ENCODE measurements around the gene DNASE1L2.
"Not testable (repeated sequence)": the region's sequence is repeated elsewhere in the genome, so short reads cannot be mapped to it uniquely, and the experiment has no call there.

The DNASE1L2 gene

DNA sequence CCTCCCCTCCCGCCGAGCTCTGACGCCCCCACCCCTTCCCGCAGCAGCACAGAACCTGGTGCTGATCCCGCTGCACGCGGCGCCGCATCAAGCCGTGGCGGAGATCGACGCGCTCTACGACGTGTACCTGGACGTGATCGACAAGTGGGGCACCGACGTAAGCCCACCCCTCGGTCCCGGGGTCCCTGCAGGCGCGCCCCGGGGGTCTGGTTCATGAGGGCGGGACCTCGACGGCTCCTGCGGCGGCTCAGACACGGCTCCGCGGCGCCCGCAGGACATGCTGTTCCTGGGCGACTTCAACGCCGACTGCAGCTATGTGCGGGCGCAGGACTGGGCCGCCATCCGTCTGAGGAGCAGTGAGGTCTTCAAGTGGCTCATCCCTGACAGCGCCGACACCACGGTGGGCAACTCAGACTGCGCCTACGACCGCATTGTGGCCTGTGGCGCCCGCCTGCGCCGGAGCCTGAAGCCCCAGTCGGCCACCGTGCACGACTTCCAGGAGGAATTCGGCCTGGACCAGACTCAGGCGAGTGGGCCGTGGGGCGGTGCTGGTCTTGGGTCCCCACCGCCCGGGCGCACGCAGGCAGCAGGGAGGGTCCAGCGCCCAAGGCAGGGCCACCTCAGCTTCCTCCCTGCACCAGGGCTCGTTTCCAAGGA is 1.4 kb downstream of the DNASE1L2 start:
- Histone ChIP-seq H4K20me1 (peaks cover 16 to 91% (median 75%) of the 10 kb centered on the region in 11 experiments; a peak in 21 of 22 replicates), H3K4me3 (no peak overlapping the region), H3K9me3 (replicated peaks in 1 of 11) (no peaks in the 10 kb centered on the region), H3K36me3 (peaks cover 42 to 88% (median 68%) of the 10 kb centered on the region in 11 experiments), H3K27me3 (peaks cover 19 to 37% (median 25%) of the 10 kb centered on the region in 11 experiments), H3K4me2 (no peak overlapping the region), H3K4me1 (peaks cover 3 to 16% (median 12%) of the 10 kb centered on the region in 10 experiments), H3K27ac (no peak overlapping the region), H3K9ac (no peak overlapping the region)
- TF ChIP-seq Cebpa-rat (IDR thresholded peaks at IDR 0.05), result no peak

GRCh38 chr16:2238150-2238837 is 2.0 kb downstream of the DNASE1L2 start:
- H3K4me1 ChIP-seq, result peaks cover 7 to 19% (median 13%) of the 10 kb centered on the region in 10 experiments
- H3K9ac ChIP-seq, result peak overlapping the region in 1 of 11 experiments; percentile 8; a peak in 1 of 22 replicates
- no peak overlapping the region for H3K4me3 ChIP-seq
- peaks cover 19 to 37% (median 25%) of the 10 kb centered on the region in 11 experiments for H3K27me3 ChIP-seq
- no peak overlapping the region for H3K4me2 ChIP-seq
- no peak overlapping the region for H3K27ac ChIP-seq
- TF ChIP-seq Cebpa-rat (IDR thresholded peaks at IDR 0.05), result no peak
- H4K20me1 ChIP-seq, result peaks cover 21 to 91% (median 77%) of the 10 kb centered on the region in 11 experiments; a peak in 21 of 22 replicates
- no peaks in the 10 kb centered on the region for H3K9me3 ChIP-seq (replicated peaks in 1 of 11)
- H3K36me3 ChIP-seq, result peaks cover 42 to 88% (median 68%) of the 10 kb centered on the region in 11 experiments

DNA sequence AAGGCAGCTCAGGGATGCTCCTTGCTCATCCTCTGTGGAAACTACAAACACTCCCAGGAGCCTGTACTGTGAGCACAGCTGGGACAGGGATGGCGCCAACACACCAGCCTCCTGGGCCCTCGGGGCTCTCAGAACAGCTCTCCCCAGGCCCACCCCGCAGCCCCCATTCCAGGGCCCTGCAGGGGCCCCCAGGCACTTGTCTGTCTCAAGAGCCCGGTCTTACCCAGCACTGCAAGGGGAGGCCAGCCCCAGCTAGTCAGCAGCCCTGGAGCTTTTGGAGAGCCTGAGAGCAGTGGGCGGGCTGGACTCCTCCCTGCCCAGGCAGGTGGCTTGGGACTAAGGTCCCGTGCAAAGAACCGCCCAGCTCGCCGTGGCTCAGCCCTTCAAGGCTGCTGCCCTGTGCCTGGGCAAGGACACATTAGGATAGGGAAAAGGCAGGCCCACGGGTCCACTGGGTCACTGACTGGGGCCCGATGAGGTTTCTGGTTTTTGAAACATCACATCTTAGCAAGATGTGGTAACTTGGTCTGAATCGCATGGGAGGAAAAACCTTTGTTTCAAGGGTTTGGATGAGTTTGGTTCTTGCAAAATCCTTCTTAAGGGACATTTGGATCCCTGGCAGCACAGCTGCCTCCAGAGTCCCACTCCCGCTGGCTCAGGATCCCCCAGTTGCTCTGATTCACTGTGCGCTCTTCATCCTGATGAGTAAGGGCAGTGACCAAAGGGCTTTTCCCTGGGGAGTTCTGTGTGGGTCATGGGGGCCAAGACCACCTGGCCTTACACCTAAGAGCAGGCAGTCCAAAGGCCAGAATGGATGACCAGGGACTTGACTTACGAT is 2.8 kb downstream of the DNASE1L2 start:
- Histone ChIP-seq H3K4me2 (no peak overlapping the region), H3K27ac (no peak overlapping the region), H3K4me3 (no peak overlapping the region), H3K27me3 (peaks cover 19 to 37% (median 25%) of the 10 kb centered on the region in 11 experiments), H3K9me3 (replicated peaks in 1 of 11) (no peaks in the 10 kb centered on the region), H3K9ac (peak overlapping the region in 1 of 11 experiments; percentile 8; a peak in 1 of 22 replicates), H3K36me3 (peaks cover 42 to 88% (median 68%) of the 10 kb centered on the region in 11 experiments), H4K20me1 (peaks cover 18 to 91% (median 77%) of the 10 kb centered on the region in 11 experiments; a peak in 21 of 22 replicates), H3K4me1 (peaks cover 3 to 18% (median 13%) of the 10 kb centered on the region in 10 experiments)
- no peak for TF ChIP-seq Cebpa-rat (IDR thresholded peaks at IDR 0.05)

- not testable (repeated sequence) for H3K27ac ChIP-seq; H3K4me2 ChIP-seq; H3K9ac ChIP-seq; H3K9me3 ChIP-seq (replicated peaks in 1 of 11); H3K4me3 ChIP-seq
- Histone ChIP-seq H3K4me1 (peaks cover 0 to 19% (median 11%) of the 10 kb centered on the region in 10 experiments; a peak in 15 of 20 replicates), H4K20me1 (peaks cover 14 to 93% (median 75%) of the 10 kb centered on the region in 11 experiments; a peak in 21 of 22 replicates), H3K36me3 (peaks cover 43 to 89% (median 70%) of the 10 kb centered on the region in 11 experiments), H3K27me3 (peaks cover 19 to 33% (median 25%) of the 10 kb centered on the region in 11 experiments)
Observed at GRCh38 chr16:2240331-2240730, 4.1 kb downstream of the DNASE1L2 start.

DNA sequence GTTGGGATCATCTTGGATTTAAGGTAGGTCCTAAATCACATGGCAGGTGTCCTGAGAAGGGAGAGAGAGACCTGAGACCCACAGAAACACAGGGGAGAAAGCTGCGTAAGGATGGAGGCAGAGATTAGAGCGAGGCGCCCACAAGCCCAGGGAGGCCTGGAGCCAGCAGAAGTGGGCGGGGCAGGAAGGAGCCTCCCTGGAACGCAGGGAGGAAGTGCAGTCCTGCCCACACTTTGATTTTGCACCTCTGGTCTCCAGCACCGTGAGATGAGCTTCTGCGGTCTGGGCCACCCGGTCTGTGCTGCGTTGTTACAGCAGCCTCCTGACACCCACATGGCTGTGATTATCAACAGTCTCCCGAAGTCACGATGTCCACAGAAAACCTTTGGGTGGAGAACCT is 6.4 kb downstream of the DNASE1L2 start:
- Histone ChIP-seq H3K27ac (no peak overlapping the region), H3K9me3 (replicated peaks in 1 of 11) (no peaks in the 10 kb centered on the region), H3K4me2 (peak overlapping the region in 4 of 11 experiments; percentile 13 to 59 (median 52); a peak in 7 of 22 replicates), H3K4me1 (peaks cover 0 to 19% (median 11%) of the 10 kb centered on the region in 10 experiments; a peak in 15 of 20 replicates), H3K36me3 (peaks cover 53 to 92% (median 74%) of the 10 kb centered on the region in 11 experiments), H3K27me3 (peaks cover 3 to 10% (median 7%) of the 10 kb centered on the region in 11 experiments; a peak in 20 of 22 replicates), H3K4me3 (no peak overlapping the region), H3K9ac (peak overlapping the region in 1 of 11 experiments; percentile 9; a peak in 2 of 22 replicates), H4K20me1 (peaks cover 9 to 86% (median 54%) of the 10 kb centered on the region in 11 experiments; a peak in 21 of 22 replicates)
- TF ChIP-seq Cebpa-rat (IDR thresholded peaks at IDR 0.05), result no peak

DNA sequence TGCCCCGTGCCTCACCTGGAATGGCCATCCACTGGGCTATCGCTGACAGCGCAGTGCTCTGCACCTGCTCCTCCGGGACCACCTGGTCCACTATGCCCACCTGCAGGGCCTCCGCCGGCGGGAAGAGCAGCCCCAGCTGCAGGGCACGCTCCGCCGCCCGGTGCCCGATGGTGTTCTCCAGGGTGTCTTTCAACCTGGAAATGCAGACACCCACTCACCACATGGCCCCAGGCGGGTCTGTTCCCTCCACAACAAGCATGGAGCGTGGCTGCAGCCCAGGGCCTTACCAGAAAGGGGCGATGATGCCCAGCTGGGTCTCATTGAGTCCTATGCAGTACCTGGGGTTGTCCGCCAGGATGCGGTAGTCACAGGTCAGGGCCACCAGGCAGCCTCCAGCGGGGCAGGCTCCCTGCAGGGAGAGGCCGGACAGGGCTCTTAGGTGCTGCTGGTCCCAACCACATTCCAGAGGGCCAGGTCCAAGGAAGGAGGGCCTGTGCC is 6.8 kb downstream of the DNASE1L2 start:
- Histone ChIP-seq H3K27ac (no peak overlapping the region), H3K4me1 (peaks cover 0 to 19% (median 11%) of the 10 kb centered on the region in 10 experiments; a peak in 15 of 20 replicates), H3K9ac (peak overlapping the region in 3 of 11 experiments; percentile 9 to 34 (median 24); a peak in 3 of 22 replicates), H3K36me3 (peaks cover 53 to 94% (median 77%) of the 10 kb centered on the region in 11 experiments), H4K20me1 (peaks cover 9 to 82% (median 50%) of the 10 kb centered on the region in 11 experiments; a peak in 21 of 22 replicates), H3K9me3 (replicated peaks in 1 of 11) (no peaks in the 10 kb centered on the region), H3K4me2 (peak overlapping the region in 4 of 11 experiments; percentile 13 to 59 (median 52); a peak in 9 of 22 replicates), H3K4me3 (no peak overlapping the region), H3K27me3 (peaks cover 0 to 6% (median 2%) of the 10 kb centered on the region in 11 experiments; a peak in 10 of 22 replicates)
- TF ChIP-seq Cebpa-rat (IDR thresholded peaks at IDR 0.05), result no peak

DNA sequence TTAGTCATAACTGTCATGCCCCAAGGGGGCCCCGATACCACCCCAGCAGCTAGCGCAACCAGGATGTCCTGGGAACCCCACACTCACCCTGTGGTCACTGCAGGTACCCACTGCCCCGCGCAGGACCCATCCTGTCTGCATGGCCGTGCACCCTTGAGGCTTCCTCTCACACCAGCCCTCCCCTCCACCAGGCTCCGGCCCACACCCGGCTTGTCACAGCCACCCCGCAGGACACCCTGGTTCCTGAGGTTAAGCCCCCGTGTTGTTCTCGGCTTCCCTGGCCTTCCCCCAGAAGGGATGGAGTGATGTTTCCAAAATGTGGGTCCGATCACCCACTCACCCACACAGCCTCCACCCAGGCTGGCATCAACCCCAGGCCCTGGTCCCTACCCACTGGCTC is 7.5 kb downstream of the DNASE1L2 start:
- no peak overlapping the region for H3K27ac ChIP-seq
- H4K20me1 ChIP-seq, result peaks cover 9 to 81% (median 43%) of the 10 kb centered on the region in 11 experiments; a peak in 20 of 22 replicates
- H3K27me3 ChIP-seq, result no peaks in the 10 kb centered on the region
- H3K9ac ChIP-seq, result peak overlapping the region in 6 of 11 experiments; percentile 1 to 34 (median 12); a peak in 1 of 22 replicates
- H3K9me3 ChIP-seq (replicated peaks in 1 of 11), result no peaks in the 10 kb centered on the region
- TF ChIP-seq Cebpa-rat (IDR thresholded peaks at IDR 0.05), result no peak
- H3K4me3 ChIP-seq, result no peak overlapping the region
- no peak overlapping the region; a peak in 1 of 22 replicates for H3K4me2 ChIP-seq
- H3K36me3 ChIP-seq, result peaks cover 53 to 99% (median 79%) of the 10 kb centered on the region in 11 experiments
- H3K4me1 ChIP-seq, result peaks cover 0 to 19% (median 11%) of the 10 kb centered on the region in 10 experiments; a peak in 15 of 20 replicates

GRCh38 chr16:2244301-2244700 is 8.1 kb downstream of the DNASE1L2 start:
- H3K9ac ChIP-seq, result 0 out of 22 replicates have a peak overlapping the region, but pooled peaks of 2 of the 11 experiments have one; percentile 1 to 6
- H3K9me3 ChIP-seq (replicated peaks in 1 of 11), result no peaks in the 10 kb centered on the region
- no peak overlapping the region for H3K4me2 ChIP-seq
- H3K36me3 ChIP-seq, result peaks cover 53 to 99% (median 78%) of the 10 kb centered on the region in 11 experiments
- H3K27me3 ChIP-seq, result no peaks in the 10 kb centered on the region
- H3K4me3 ChIP-seq, result no peak overlapping the region
- peaks cover 9 to 76% (median 37%) of the 10 kb centered on the region in 11 experiments; a peak in 20 of 22 replicates for H4K20me1 ChIP-seq
- TF ChIP-seq Cebpa-rat (IDR thresholded peaks at IDR 0.05), result no peak
- H3K27ac ChIP-seq, result no peak overlapping the region
- peaks cover under 1 to 19% (median 12%) of the 10 kb centered on the region in 10 experiments; a peak in 19 of 20 replicates for H3K4me1 ChIP-seq
